ENCODE measurements around the gene TMPRSS4.

DNA sequence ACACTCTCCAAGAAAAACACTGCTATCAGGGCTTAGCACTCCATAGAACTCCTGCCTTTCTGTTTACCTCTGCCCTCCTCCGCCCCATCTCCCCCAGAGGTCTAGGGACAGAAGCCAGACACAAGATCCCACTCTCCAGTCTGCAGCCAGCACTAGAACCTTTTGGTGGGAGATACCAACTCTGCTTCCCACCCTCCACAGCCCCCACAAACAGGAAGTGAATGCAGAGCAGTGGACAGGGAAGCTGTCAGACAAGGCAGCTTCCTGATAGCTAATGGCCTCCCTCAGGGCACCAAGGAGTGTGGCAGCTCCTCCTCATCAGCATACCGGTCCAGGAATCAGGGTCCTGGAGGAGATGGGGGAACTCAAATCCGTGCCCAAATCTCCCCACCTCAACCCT, 70.6 kb downstream of the TMPRSS4 start:
- TF ChIP-seq CHD4 (IDR thresholded peaks at IDR 0.05; ENCODE audit: insufficient read depth, insufficient replicate concordance, low read depth, low read length, poor library complexity, severe bottlenecking) (no peak), EP300 (IDR thresholded peaks at IDR 0.05; ENCODE audit: low read length) (no peak), BHLHE40 (IDR thresholded peaks at IDR 0.05; ENCODE audit: low read length) (no peak), BCOR (IDR thresholded peaks at IDR 0.05) (no peak), RAD51 (IDR thresholded peaks at IDR 0.05; ENCODE audit: borderline replicate concordance, low read depth) (no peak)
- TF ChIP-seq, protein P1, sequence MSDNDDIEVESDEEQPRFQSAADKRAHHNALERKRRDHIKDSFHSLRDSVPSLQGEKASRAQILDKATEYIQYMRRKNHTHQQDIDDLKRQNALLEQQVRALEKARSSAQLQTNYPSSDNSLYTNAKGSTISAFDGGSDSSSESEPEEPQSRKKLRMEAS (CRISPR knock-in tag; IDR thresholded peaks at IDR 0.05) = no peak
- TF ChIP-seq, protein P2, sequence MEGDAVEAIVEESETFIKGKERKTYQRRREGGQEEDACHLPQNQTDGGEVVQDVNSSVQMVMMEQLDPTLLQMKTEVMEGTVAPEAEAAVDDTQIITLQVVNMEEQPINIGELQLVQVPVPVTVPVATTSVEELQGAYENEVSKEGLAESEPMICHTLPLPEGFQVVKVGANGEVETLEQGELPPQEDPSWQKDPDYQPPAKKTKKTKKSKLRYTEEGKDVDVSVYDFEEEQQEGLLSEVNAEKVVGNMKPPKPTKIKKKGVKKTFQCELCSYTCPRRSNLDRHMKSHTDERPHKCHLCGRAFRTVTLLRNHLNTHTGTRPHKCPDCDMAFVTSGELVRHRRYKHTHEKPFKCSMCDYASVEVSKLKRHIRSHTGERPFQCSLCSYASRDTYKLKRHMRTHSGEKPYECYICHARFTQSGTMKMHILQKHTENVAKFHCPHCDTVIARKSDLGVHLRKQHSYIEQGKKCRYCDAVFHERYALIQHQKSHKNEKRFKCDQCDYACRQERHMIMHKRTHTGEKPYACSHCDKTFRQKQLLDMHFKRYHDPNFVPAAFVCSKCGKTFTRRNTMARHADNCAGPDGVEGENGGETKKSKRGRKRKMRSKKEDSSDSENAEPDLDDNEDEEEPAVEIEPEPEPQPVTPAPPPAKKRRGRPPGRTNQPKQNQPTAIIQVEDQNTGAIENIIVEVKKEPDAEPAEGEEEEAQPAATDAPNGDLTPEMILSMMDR (IDR thresholded peaks at IDR 0.05 in 2 of 3, conservative IDR thresholded peaks at IDR 0.05 in 1 of 3; ENCODE audit: insufficient read depth in 2 of 3, low read depth in 1 of 3, low read length in 3 of 3) = no peak
